ENCODE data around the gene GRB7.
"Not testable (repeated sequence)": the region's sequence is repeated elsewhere in the genome, so short reads cannot be mapped to it uniquely, and the experiment has no call there.

GRB7 gene

DNA sequence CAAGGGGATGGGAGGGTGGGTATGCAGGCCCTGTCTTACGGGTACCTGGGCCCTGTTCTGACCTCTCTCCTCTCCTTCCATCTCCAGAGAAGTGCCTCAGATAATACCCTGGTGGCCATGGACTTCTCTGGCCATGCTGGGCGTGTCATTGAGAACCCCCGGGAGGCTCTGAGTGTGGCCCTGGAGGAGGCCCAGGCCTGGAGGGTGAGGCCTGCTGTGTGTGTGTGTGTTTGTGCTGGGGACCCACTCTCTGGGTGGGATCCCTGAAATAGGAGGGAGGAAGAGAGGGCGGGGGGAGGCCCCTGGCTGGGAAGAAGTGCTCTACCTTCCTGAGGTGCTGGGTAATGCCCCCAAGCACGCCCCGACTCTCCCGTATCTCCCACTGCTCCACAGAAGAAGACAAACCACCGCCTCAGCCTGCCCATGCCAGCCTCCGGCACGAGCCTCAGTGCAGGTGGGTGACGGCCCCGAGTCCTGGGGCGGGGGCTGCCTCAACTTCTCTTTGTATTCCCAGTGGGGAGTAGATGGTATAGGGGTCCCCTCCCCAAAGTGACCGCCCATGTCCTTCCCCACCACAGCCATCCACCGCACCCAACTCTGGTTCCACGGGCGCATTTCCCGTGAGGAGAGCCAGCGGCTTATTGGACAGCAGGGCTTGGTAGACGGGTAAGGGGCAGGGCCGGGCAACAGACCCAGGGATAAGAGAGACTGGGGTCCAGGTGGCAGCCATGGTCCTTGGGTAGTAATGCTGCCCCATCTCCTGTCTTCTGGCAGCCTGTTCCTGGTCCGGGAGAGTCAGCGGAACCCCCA lies 7.8 kb downstream of the GRB7 start:
- ChIA-PET POLR2A (no interaction called here), CTCF (interaction anchor here (1.1 to 3.1 kb wide), 4 partner anchors 8 to 122 kb away, joined by 3 to 12 read pairs (median 8); partner anchors contain the start of gene MIEN1)

DNA sequence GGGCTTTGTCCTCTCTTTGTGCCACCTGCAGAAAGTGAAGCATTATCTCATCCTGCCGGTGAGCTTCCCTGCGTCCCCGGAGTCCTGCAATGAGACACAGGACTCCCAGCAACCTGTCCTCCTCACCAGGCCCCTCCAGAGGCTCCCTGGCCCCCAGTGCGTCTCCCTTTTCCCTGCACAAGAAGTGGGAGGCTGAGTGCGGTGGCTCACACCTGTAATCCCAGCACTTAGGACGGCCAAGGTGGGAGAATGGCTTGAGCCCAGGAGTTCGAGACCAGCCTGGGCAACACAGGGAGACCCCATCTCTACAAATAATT lies 8.4 kb downstream of the GRB7 start:
- no peak overlapping the region for H3K4me3 ChIP-seq (ENCODE audit: low read depth, low read length)
- TF ChIP-seq, protein P1, sequence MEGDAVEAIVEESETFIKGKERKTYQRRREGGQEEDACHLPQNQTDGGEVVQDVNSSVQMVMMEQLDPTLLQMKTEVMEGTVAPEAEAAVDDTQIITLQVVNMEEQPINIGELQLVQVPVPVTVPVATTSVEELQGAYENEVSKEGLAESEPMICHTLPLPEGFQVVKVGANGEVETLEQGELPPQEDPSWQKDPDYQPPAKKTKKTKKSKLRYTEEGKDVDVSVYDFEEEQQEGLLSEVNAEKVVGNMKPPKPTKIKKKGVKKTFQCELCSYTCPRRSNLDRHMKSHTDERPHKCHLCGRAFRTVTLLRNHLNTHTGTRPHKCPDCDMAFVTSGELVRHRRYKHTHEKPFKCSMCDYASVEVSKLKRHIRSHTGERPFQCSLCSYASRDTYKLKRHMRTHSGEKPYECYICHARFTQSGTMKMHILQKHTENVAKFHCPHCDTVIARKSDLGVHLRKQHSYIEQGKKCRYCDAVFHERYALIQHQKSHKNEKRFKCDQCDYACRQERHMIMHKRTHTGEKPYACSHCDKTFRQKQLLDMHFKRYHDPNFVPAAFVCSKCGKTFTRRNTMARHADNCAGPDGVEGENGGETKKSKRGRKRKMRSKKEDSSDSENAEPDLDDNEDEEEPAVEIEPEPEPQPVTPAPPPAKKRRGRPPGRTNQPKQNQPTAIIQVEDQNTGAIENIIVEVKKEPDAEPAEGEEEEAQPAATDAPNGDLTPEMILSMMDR (IDR thresholded peaks at IDR 0.05; ENCODE audit: insufficient read depth, low read length, missing control alignments) = no peak
- DNase-seq (ENCODE audit: low read depth, low spot score) = no peak
- POLR2A ChIA-PET = no interaction called here
- CTCF ChIA-PET = interaction anchor here (1.1 to 1.9 kb wide), 2 partner anchors 12 to 123 kb away, joined by 3 to 6 read pairs; no protein-coding TSS in a partner anchor

More for the DNA sequence above, 7.8 kb downstream of the GRB7 start:
- no peak overlapping the region for H3K4me3 ChIP-seq (ENCODE audit: low read depth, low read length)
- DNase-seq (ENCODE audit: low read depth, low spot score) = no peak
- TF ChIP-seq, protein P1 (IDR thresholded peaks at IDR 0.05; ENCODE audit: insufficient read depth, low read length, missing control alignments) = no peak

DNA sequence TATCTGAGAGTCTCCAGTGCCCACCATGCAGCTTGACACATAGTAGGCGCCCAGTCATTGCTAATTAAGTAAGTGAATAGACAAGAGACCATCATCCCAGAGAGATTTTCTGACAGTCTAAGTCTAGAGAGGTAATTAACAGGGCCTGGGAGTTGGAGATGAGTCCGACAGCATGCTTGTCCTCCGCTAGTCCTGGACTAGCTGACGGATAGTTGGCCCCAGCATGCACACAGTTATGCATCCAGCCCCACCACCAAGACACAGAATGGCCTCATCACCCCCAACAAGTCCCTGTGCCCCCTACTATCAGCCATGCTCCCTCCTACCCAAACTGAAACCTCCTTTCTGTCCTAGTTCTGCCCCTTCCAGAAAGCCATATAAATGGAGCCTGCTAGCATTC lies 10.0 kb downstream of the GRB7 start:
- POLR2A ChIA-PET = interaction anchor here (0.5 to 0.6 kb wide), 2 partner anchors 10 to 130 kb away, joined by 3 read pairs; no protein-coding TSS in a partner anchor

DNA sequence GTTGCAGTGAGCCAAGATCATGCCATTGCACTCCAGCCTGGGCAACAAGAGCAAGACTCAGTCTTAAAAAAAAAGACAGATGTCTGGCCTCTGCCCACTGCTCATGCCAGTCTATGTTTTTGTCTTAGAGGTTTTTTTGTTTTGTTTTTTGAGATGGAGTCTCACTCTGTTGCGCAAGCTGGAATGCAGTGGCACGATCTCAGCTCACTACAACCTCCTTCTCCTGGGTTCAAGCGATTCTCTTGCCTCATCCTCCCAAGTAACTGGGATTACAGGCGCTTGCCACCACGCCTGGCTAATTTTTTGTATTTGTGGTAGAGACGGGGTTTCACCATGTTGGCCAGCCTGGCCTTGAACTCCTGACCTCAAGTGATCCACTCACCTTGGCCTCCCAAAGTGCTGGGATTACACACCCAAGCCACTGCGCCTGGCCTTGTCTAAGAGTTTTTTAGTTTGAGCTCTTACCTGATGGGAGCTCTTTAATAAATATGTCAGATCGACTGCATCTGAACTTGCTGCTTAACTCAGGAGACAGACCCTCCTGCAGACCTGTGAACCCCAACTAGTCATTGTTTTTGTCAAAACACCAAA lies 10.8 kb downstream of the GRB7 start:
- DNase-seq (ENCODE audit: low read depth, low spot score); POLR2A ChIA-PET; H3K4me3 ChIP-seq (ENCODE audit: low read depth, low read length): not testable (repeated sequence)
- CTCF ChIA-PET = interaction anchor here (0.9 to 3.6 kb wide), 4 partner anchors 11 to 127 kb away, joined by 3 to 11 read pairs (median 8); partner anchors contain the start of gene MIEN1

More for the DNA sequence above, 10.0 kb downstream of the GRB7 start:
- TF ChIP-seq, protein P1 (IDR thresholded peaks at IDR 0.05; ENCODE audit: insufficient read depth, low read length, missing control alignments) = no peak
- CTCF ChIA-PET = interaction anchor here (0.8 to 3.6 kb wide), 5 partner anchors 12 to 126 kb away, joined by 3 to 11 read pairs (median 3); no protein-coding TSS in a partner anchor
- DNase-seq (ENCODE audit: low read depth, low spot score) = no peak
- H3K4me3 ChIP-seq (ENCODE audit: low read depth, low read length) = no peak overlapping the region

DNA sequence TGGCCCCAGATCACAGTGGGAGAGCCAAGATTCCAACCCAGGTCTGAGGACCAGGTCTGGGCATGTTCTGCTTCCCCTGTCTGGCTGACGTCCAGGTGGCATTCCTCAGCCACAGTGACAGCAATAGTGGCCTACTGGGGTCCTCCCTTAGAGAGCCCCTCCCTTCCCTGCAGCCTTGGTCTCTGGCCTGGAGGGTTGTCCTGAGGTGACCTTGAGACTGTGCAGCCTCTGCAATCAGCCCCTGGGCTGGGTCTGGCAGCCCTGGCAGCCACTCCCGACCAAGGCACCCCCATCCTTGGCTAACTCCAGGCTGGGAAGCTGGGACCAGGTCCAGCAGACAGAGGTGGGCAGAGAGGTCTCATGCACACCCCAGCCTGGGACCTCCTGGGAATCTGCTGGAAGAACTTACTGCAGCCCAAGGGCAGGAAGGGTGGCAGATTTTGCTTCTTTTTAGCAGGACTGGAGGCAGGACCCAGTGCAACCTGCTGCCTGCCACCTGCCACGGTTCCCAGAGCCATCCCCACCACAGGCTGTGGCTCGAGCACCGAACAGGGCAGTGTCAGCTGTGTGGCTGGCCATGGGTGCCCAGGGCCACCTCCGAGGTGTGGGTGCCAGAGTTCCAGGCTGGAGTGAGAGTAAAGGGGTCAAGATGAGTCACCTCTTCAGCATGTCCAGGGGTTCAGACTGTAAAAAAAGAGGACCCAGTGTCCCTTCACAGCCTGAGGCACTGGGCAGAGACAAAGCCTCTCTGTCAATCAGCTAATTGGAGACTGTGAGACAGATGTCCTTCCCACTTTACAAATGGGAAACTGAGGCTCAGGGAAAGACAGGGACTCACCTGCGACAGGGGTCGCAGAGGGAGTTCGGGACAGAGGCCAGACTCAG lies 12.6 kb downstream of the GRB7 start:
- no peak for DNase-seq (ENCODE audit: low read depth, low spot score)
- ChIA-PET CTCF (interaction anchor here (2.2 to 3.6 kb wide), 3 partner anchors 21 to 129 kb away, joined by 7 to 11 read pairs (median 11); partner anchors contain the start of gene MIEN1), POLR2A (no interaction called here)
- TF ChIP-seq, protein P1 (IDR thresholded peaks at IDR 0.05; ENCODE audit: insufficient read depth, low read length, missing control alignments) = no peak
- no peak overlapping the region for H3K4me3 ChIP-seq (ENCODE audit: low read depth, low read length)

DNA sequence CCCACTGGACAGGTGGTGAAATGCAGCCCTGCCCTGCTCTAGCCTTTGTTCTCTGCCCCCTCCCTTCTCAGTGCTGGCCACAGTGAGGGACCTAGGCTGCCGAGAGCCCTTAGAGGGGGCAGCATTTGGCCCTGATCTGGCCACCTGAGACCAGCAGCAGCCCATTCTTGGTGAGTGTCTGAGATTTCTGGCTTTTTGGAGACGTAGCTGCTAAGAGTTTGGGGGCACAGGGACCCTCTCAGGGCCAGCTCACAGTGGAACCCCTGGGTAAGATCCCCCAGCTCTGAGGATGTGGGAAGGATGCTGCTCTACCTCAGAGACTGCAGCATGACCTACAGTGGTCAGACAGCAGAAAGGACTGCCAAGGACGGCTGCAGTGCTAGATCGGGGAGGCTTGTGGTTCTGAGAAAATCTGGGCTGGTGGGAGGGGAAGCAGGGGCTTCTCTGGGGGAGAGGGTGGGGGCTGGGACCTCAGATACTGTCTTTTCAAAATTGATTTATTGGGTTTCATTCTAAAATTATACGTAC lies 13.3 kb downstream of the GRB7 start:
- ChIA-PET POLR2A (interaction anchor here (0.6 kb wide), 1 partner anchor 80 kb away, joined by 3 read pairs; no protein-coding TSS in a partner anchor), CTCF (interaction anchor here (2.4 to 3.6 kb wide), 3 partner anchors 128 to 130 kb away, joined by 7 to 13 read pairs (median 11); no protein-coding TSS in a partner anchor)
- DNase-seq (ENCODE audit: low read depth, low spot score) = no peak
- H3K4me3 ChIP-seq (ENCODE audit: low read depth, low read length) = no peak overlapping the region
- TF ChIP-seq, protein P1 (IDR thresholded peaks at IDR 0.05; ENCODE audit: insufficient read depth, low read length, missing control alignments) = no peak
